ENCODE measurements around the gene MAML2. TPM values are rescaled to one million over a fixed set of nuclear protein-coding genes. Genes with fewer than 3 reads are reported as not detected.

Gene MAML2
- total and polyA plus RNA-seq, 4 donors: 3.8 to 41.8 (median 13.7) TPM

DNA sequence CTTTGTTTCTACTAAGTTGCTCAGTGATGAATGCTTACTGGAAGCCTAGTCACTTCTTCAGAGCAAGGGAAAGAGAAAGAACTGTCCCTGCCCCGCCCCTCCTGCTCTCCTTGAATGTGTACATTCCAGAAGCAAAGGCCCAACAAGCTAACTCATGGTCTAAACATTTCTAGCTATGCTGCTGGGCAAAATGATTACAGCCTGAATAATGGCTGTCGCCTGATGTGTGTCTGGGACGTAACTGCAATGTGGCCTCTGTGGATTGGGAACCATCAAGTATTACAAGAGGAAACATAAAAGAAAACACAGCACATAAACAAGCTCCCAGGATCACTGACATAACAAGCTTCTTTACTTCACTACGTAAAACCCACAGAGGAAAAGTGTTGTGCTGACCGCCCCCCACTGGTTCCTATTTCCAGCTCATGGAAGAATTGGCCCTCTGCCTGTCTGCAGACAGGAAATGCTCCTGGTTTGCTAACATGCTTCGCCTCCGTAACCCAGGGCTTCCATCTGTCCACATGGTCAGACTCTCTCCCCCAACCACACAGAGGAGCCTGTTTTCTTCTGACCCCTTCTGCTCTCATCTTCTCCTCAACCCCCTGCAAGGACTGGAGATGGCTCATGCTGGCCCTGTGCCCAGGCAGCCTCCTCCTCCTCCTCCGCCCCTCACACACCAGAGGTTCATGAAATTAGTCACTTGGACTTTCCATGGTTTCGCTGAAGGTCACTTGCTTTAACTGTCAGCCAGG, 187.2 kb downstream of the MAML2 start:
- H3K27ac ChIP-seq (ENCODE audit: low read depth in 1 of 2, low read length in 1 of 2): peak overlapping the region; percentile 85 to 90
- ATAC-seq (ENCODE audit: insufficient read depth, low FRiP score): peak; percentile 64
- 36 to 48% methylated on average over 9 of the region's 9 CpGs for WGBS, 2 donors
- H3K4me1 ChIP-seq (ENCODE audit: control insufficient read depth in 5 of 5, insufficient read depth in 5 of 5, low read length in 5 of 5): peaks cover 9 to 46% (median 19%) of the 10 kb centered on the region in 5 donors
- no peak overlapping the region for H3K4me3 ChIP-seq
- no peaks in the 10 kb centered on the region for H3K36me3 ChIP-seq (ENCODE audit: control insufficient read depth in 4 of 4, insufficient read depth in 4 of 4, low read length in 4 of 4)
- TF ChIP-seq, protein P1, sequence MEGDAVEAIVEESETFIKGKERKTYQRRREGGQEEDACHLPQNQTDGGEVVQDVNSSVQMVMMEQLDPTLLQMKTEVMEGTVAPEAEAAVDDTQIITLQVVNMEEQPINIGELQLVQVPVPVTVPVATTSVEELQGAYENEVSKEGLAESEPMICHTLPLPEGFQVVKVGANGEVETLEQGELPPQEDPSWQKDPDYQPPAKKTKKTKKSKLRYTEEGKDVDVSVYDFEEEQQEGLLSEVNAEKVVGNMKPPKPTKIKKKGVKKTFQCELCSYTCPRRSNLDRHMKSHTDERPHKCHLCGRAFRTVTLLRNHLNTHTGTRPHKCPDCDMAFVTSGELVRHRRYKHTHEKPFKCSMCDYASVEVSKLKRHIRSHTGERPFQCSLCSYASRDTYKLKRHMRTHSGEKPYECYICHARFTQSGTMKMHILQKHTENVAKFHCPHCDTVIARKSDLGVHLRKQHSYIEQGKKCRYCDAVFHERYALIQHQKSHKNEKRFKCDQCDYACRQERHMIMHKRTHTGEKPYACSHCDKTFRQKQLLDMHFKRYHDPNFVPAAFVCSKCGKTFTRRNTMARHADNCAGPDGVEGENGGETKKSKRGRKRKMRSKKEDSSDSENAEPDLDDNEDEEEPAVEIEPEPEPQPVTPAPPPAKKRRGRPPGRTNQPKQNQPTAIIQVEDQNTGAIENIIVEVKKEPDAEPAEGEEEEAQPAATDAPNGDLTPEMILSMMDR (IDR thresholded peaks at IDR 0.05; ENCODE audit: control extremely low read depth, extremely low read depth): no peak
- H3K9ac ChIP-seq (ENCODE audit: insufficient read depth in 1 of 2, low read length in 2 of 2): peak overlapping the region in 1 of 2 donors; percentile 42
- H3K9me3 ChIP-seq (ENCODE audit: control insufficient read depth in 4 of 4, insufficient read depth in 3 of 4, low read length in 3 of 4): no peaks in the 10 kb centered on the region
- peak; percentile 91 to 97 (median 95) for DNase-seq
- no peaks in the 10 kb centered on the region for H3K27me3 ChIP-seq (ENCODE audit: control insufficient read depth in 3 of 3, insufficient read depth in 3 of 3, low read length in 2 of 3)

DNA sequence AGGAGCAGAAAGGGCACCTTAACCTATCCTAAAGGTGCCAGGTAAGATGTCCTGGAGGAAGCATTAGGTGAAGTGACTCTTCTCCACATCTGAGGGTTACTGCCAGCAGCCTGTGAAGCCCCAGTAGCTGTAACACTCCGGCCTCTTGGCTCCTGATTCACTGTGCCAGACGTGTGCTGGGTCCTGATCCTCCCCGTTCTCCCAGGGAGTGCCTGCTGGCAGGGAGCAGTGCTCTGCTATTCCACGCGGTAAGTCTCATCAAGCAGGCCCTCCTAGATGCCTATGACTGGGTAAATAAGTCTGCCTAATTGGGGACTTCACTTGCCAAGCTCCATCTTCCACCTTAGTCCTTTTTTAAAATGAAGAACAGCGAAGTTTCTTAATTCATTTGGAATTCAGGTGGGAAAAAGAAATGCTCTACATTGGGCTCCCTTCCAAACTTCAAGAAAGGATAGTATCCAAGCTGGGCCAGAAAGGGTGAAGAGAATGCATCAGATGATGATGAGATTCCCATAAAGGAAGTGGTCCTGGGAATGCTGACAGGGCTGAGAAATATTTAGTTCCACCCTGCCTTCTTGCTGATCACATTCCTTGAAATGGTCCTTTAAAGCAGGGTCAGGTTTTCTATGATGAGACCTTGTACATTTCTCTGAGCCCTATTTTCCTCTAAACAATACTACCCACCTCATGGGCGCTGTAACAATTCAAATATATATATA, 188.0 kb downstream of the MAML2 start:
- TF ChIP-seq, protein P1 (IDR thresholded peaks at IDR 0.05; ENCODE audit: control extremely low read depth, extremely low read depth): no peak
- DNase-seq: peak in 1 of 3 donors; percentile 35
- 75 to 87% methylated on average over 7 of the region's 7 CpGs for WGBS, 2 donors
- no peak for ATAC-seq (ENCODE audit: insufficient read depth, low FRiP score)
- Histone ChIP-seq H3K27me3 (ENCODE audit: control insufficient read depth in 3 of 3, insufficient read depth in 3 of 3, low read length in 2 of 3) (no peaks in the 10 kb centered on the region), H3K36me3 (ENCODE audit: control insufficient read depth in 4 of 4, insufficient read depth in 4 of 4, low read length in 4 of 4) (peaks cover 0 to 2% (median 0%) of the 10 kb centered on the region in 4 donors), H3K9me3 (ENCODE audit: control insufficient read depth in 4 of 4, insufficient read depth in 3 of 4, low read length in 3 of 4) (no peaks in the 10 kb centered on the region), H3K9ac (ENCODE audit: insufficient read depth in 1 of 2, low read length in 2 of 2) (peak overlapping the region in 1 of 2 donors; percentile 75), H3K4me1 (ENCODE audit: control insufficient read depth in 5 of 5, insufficient read depth in 5 of 5, low read length in 5 of 5) (peaks cover 13 to 46% (median 19%) of the 10 kb centered on the region in 5 donors), H3K27ac (ENCODE audit: low read depth in 1 of 2, low read length in 1 of 2) (peak overlapping the region; percentile 52 to 84), H3K4me3 (no peak overlapping the region)

DNA sequence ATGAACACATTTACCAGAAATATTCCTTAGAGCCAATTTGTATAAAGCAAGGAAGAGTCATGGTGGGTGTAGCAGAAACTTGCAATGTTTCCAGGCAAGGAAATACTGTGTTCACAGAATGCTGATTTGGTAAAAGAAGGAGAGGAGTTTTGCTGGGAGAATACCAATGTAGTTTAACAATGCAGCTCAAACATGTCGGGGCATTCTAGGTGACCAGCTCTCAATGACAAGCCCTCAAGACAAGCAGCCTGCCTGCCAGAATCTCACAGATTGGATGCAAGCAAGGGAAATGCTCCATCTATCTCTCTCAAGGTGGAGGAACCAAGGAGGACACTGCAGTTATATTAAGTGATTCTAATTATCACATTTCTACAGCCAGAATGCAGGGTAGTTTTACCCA, 190.4 kb downstream of the MAML2 start:
- WGBS, 2 donors: 82 to 93% methylated on average over 1 of the region's 1 CpG
- no peak for DNase-seq
- no peak overlapping the region for H3K9ac ChIP-seq (ENCODE audit: insufficient read depth in 1 of 2, low read length in 2 of 2)
- H3K27ac ChIP-seq (ENCODE audit: low read depth in 1 of 2, low read length in 1 of 2): no peak overlapping the region
- H3K36me3 ChIP-seq (ENCODE audit: control insufficient read depth in 4 of 4, insufficient read depth in 4 of 4, low read length in 4 of 4): peaks cover 0 to 2% (median 0%) of the 10 kb centered on the region in 4 donors
- ATAC-seq (ENCODE audit: insufficient read depth, low FRiP score): no peak
- no peaks in the 10 kb centered on the region for H3K27me3 ChIP-seq (ENCODE audit: control insufficient read depth in 3 of 3, insufficient read depth in 3 of 3, low read length in 2 of 3)
- no peaks in the 10 kb centered on the region for H3K9me3 ChIP-seq (ENCODE audit: control insufficient read depth in 4 of 4, insufficient read depth in 3 of 4, low read length in 3 of 4)
- TF ChIP-seq, protein P1 (IDR thresholded peaks at IDR 0.05; ENCODE audit: control extremely low read depth, extremely low read depth): no peak
- H3K4me1 ChIP-seq (ENCODE audit: control insufficient read depth in 5 of 5, insufficient read depth in 5 of 5, low read length in 5 of 5): peaks cover 13 to 37% (median 19%) of the 10 kb centered on the region in 5 donors
- no peak overlapping the region for H3K4me3 ChIP-seq
